ENCODE measurements around the gene PTGFRN. TPM values are rescaled to one million over a fixed set of nuclear protein-coding genes. Genes with fewer than 3 reads are reported as not detected.

The PTGFRN gene
- polyA plus RNA-seq, 3 donors from 2014 or later: 0.17 TPM; not detected in 2

DNA sequence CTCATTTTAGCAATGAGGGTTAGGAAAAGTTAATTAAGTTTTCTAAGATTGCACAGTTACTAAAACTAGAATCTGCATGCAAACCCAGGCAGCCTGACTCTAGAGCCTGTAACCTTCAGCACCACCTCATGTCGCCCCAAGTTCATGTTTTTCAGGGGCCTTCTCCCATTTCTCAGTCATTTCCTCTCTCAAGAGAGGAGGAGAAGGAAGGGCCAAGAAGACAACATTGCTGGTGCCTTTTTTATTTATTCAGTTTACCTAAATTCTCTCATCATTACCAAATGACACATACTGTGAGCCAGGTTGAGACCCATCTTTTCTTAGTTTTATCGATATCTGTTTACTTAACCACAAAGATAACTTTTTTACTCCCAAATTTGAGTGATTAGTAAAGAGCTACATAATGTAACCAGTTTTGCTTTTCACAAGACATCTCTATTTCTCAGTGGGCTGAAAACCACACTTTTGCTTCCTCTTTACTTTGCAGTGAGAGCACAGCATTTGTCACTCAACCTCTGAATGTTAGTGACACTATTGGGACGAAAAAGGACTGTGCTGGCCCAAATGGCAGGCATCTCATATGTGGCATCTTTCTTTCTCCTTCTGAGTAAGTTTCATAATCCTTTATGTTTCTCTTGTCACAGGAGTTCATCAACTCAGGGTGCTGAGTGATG is 91.7 kb downstream of the PTGFRN start, which contains the start of gene CD101:
CD101 (plus strand) TSS at position 507 of the 674 bp plus-strand sequence; CDS start at position 565, 58 bp downstream.
- peak within 1 kb of the TSS in 1 of 5 donors; percentile 15 for H3K4me3 Mint-ChIP-seq
- no peak for DNase-seq
- H3K36me3 Mint-ChIP-seq: no peaks in the 10 kb centered on the region
- H3K9me3 Mint-ChIP-seq: peaks cover 0 to 2% (median 0%) of the 10 kb centered on the region in 6 donors
- peaks cover 11 to 18% of the 10 kb centered on the region in 2 donors for H3K4me1 Mint-ChIP-seq
- H3K27me3 Mint-ChIP-seq (ENCODE audit: low read depth in 3 of 3): peaks cover 0 to 4% (median 3%) of the 10 kb centered on the region in 3 donors
- H3K27ac Mint-ChIP-seq: peak within 1 kb of the TSS; percentile 0 to 70 (median 48)

GRCh38 chr1:117003223-117003875 is 93.6 kb downstream of the PTGFRN start:
- H3K36me3 Mint-ChIP-seq: no peaks in the 10 kb centered on the region
- H3K4me3 Mint-ChIP-seq: peak overlapping the region in 1 of 5 donors; percentile 5
- peaks cover 0 to 5% (median 5%) of the 10 kb centered on the region in 3 donors for H3K27me3 Mint-ChIP-seq (ENCODE audit: low read depth in 3 of 3)
- DNase-seq: no peak
- H3K4me1 Mint-ChIP-seq: peaks cover 11 to 18% of the 10 kb centered on the region in 2 donors
- peaks cover 0 to 2% (median 0%) of the 10 kb centered on the region in 6 donors for H3K9me3 Mint-ChIP-seq
- H3K27ac Mint-ChIP-seq: no peak overlapping the region

DNA sequence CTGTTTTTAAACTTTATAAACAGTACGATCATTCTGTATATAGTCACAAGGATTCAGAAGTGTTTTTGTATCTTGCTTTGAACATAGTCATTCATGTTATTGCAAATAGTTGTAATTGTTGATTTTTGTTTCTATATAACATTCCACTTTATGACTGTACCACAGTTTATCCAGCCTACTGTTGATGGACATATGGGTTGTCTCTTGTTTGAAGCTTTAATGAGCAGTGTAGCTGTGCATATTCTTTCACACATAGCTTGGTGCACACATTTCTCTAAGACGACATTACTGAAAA is 98.0 kb downstream of the PTGFRN start:
- no peak overlapping the region for H3K27ac Mint-ChIP-seq

GRCh38 chr1:117008656-117009055 is 98.9 kb downstream of the PTGFRN start:
- H3K4me1 Mint-ChIP-seq: peaks cover 0 to 7% of the 10 kb centered on the region in 2 donors
- no peaks in the 10 kb centered on the region for H3K9me3 Mint-ChIP-seq
- H3K27ac Mint-ChIP-seq: no peak overlapping the region
- H3K36me3 Mint-ChIP-seq: no peaks in the 10 kb centered on the region
- no peak for DNase-seq
- no peak overlapping the region for H3K4me3 Mint-ChIP-seq
- H3K27me3 Mint-ChIP-seq (ENCODE audit: low read depth in 3 of 3): peaks cover 0 to 9% (median 5%) of the 10 kb centered on the region in 3 donors

More for the DNA sequence above, 98.0 kb downstream of the PTGFRN start:
- Mint-ChIP-seq H3K27me3 (ENCODE audit: low read depth in 3 of 3) (peaks cover 0 to 9% (median 5%) of the 10 kb centered on the region in 3 donors), H3K4me1 (peaks cover 0 to 7% of the 10 kb centered on the region in 2 donors), H3K4me3 (no peak overlapping the region), H3K9me3 (peaks cover 0 to 2% (median 0%) of the 10 kb centered on the region in 6 donors), H3K36me3 (no peaks in the 10 kb centered on the region)
- no peak for DNase-seq

- H3K4me1 Mint-ChIP-seq: peaks cover 0 to 7% of the 10 kb centered on the region in 2 donors
- H3K36me3 Mint-ChIP-seq: no peaks in the 10 kb centered on the region
- no peaks in the 10 kb centered on the region for H3K9me3 Mint-ChIP-seq
- peaks cover 0 to 9% (median 5%) of the 10 kb centered on the region in 3 donors for H3K27me3 Mint-ChIP-seq (ENCODE audit: low read depth in 3 of 3)
- H3K4me3 Mint-ChIP-seq: no peak overlapping the region
- H3K27ac Mint-ChIP-seq: no peak overlapping the region
- no peak for DNase-seq
Observed at GRCh38 chr1:117009132-117009531, 99.4 kb downstream of the PTGFRN start.

DNA sequence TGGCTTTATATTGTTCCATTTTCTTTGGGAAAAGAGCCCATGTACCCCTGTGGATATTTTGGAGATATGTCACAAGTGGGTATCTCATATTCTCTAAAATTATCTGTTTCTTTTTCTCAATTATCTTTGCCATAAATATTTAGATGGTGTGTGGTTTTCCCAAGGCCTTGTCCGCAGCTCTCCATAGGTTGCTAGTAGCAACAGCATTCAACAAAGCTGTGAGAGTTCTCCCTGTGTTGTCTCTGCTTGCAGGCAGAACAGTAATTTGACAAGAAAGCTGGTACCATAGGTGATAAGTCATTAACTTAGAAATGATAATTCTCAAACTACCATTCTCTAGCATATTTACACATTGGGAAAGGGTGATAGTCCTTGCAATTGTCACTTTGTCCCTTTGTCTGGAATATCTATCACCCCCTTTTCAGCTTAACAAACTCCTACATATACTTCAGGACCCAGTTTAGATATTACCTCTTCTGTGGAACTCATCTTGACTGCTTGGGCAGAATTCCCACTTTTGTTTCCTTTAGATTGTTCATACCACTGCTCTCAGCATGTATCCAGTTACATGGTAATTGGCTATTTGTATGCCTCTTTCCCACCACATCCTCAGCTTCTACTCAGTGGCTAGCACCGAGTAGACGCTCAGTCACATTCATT is 100.7 kb downstream of the PTGFRN start:
- H3K9me3 Mint-ChIP-seq: no peaks in the 10 kb centered on the region
- H3K27ac Mint-ChIP-seq: no peak overlapping the region
- peaks cover 0 to 7% of the 10 kb centered on the region in 2 donors for H3K4me1 Mint-ChIP-seq
- no peaks in the 10 kb centered on the region for H3K36me3 Mint-ChIP-seq
- peaks cover 0 to 7% (median 2%) of the 10 kb centered on the region in 3 donors for H3K27me3 Mint-ChIP-seq (ENCODE audit: low read depth in 3 of 3)
- no peak for DNase-seq
- H3K4me3 Mint-ChIP-seq: no peak overlapping the region

DNA sequence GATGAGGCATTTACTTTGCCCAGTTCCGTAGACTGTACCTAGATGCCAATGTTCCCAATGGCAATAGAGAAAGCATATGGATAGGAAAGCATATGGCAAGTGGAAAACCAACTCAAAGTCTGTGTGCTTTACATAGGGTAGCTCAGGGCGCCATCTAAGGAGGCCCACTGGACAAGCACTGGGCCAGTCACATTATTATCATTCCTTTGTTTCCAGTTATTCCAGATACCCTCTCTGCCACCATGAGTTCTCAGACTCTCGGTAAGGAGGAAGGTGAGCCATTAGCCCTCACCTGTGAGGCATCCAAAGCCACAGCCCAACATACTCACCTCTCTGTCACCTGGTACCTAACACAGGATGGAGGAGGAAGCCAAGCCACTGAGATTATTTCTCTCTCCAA is 101.6 kb downstream of the PTGFRN start:
- H3K4me1 Mint-ChIP-seq: peaks cover 0 to 7% of the 10 kb centered on the region in 2 donors
- no peaks in the 10 kb centered on the region for H3K9me3 Mint-ChIP-seq
- no peaks in the 10 kb centered on the region for H3K36me3 Mint-ChIP-seq

GRCh38 chr1:117013309-117013858 is 103.7 kb downstream of the PTGFRN start:
- no peak for DNase-seq
- Mint-ChIP-seq H3K27me3 (ENCODE audit: low read depth in 3 of 3) (peaks cover 0 to 7% (median 3%) of the 10 kb centered on the region in 3 donors), H3K9me3 (no peaks in the 10 kb centered on the region), H3K36me3 (no peaks in the 10 kb centered on the region), H3K4me3 (no peak overlapping the region), H3K27ac (no peak overlapping the region), H3K4me1 (peaks cover 0 to 7% of the 10 kb centered on the region in 2 donors)

More for the DNA sequence above, 101.6 kb downstream of the PTGFRN start:
- no peak overlapping the region for H3K4me3 Mint-ChIP-seq
- no peak for DNase-seq
- no peak overlapping the region for H3K27ac Mint-ChIP-seq
- peaks cover 0 to 5% (median 4%) of the 10 kb centered on the region in 3 donors for H3K27me3 Mint-ChIP-seq (ENCODE audit: low read depth in 3 of 3)

GRCh38 chr1:117014209-117014608 is 104.5 kb downstream of the PTGFRN start:
- no peaks in the 10 kb centered on the region for H3K36me3 Mint-ChIP-seq
- H3K4me3 Mint-ChIP-seq: no peak overlapping the region
- no peak overlapping the region for H3K27ac Mint-ChIP-seq
- peaks cover 0 to 2% of the 10 kb centered on the region in 2 donors for H3K4me1 Mint-ChIP-seq
- no peak for DNase-seq
- H3K27me3 Mint-ChIP-seq (ENCODE audit: low read depth in 3 of 3): peaks cover 0 to 4% (median 3%) of the 10 kb centered on the region in 3 donors
- no peaks in the 10 kb centered on the region for H3K9me3 Mint-ChIP-seq

DNA sequence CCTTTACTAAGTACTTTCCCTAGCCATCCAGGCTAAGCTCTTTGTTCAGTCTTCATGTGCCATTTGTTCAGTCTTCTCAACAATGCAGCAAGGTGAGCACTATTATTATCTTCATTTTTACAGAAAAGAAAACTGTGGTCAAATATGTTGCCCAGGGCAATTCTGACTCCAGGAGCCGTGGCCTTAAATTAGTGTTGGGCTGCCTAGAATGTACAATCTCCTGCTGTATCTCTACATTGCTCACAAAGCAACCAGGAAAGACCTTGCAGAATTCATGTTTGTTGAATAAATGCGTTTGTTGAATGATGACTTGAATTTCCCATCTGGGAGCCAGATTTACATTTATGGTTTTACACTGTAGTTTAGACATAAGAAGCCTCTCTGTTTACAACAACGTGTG is 106.0 kb downstream of the PTGFRN start:
- no peak for DNase-seq
- no peak overlapping the region for H3K4me3 Mint-ChIP-seq
- H3K36me3 Mint-ChIP-seq: no peaks in the 10 kb centered on the region
- H3K4me1 Mint-ChIP-seq: no peaks in the 10 kb centered on the region
- H3K9me3 Mint-ChIP-seq: no peaks in the 10 kb centered on the region
- peaks cover 0 to 4% (median 4%) of the 10 kb centered on the region in 3 donors for H3K27me3 Mint-ChIP-seq (ENCODE audit: low read depth in 3 of 3)
- no peak overlapping the region for H3K27ac Mint-ChIP-seq

GRCh38 chr1:117017062-117017461 is 107.3 kb downstream of the PTGFRN start:
- Mint-ChIP-seq H3K27ac (no peak overlapping the region), H3K9me3 (no peaks in the 10 kb centered on the region), H3K4me1 (no peaks in the 10 kb centered on the region), H3K27me3 (ENCODE audit: low read depth in 3 of 3) (peaks cover 0 to 6% (median 4%) of the 10 kb centered on the region in 3 donors), H3K36me3 (no peaks in the 10 kb centered on the region), H3K4me3 (no peak overlapping the region)
- no peak for DNase-seq

DNA sequence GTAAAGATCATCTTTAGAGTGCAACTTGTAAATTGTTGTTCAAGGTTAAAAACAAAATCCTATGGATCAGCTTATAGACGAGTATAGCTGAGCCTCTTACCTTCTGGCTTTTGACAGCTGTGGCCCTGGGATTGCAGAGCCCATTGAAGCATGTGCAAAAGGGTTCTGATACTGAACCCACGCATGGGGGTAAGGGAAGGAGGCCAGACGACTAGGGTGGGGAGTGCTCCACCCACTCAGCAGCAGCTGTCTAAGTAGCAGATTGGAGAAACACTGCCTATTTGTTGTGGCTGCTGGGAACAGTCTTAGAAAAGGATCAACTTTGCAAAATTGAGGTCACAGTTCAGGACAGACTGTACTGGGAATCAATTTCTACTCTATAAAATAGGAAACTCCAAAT is 107.9 kb downstream of the PTGFRN start:
- H3K4me3 Mint-ChIP-seq: no peak overlapping the region
- H3K9me3 Mint-ChIP-seq: no peaks in the 10 kb centered on the region
- peaks cover 0 to 6% (median 4%) of the 10 kb centered on the region in 3 donors for H3K27me3 Mint-ChIP-seq (ENCODE audit: low read depth in 3 of 3)
- H3K4me1 Mint-ChIP-seq: no peaks in the 10 kb centered on the region
- no peak overlapping the region for H3K27ac Mint-ChIP-seq
- DNase-seq: no peak
- H3K36me3 Mint-ChIP-seq: no peaks in the 10 kb centered on the region

GRCh38 chr1:117020526-117021156 is 110.9 kb downstream of the PTGFRN start:
- Mint-ChIP-seq H3K4me3 (no peak overlapping the region), H3K9me3 (no peaks in the 10 kb centered on the region), H3K4me1 (no peaks in the 10 kb centered on the region), H3K27ac (no peak overlapping the region), H3K27me3 (ENCODE audit: low read depth in 3 of 3) (peaks cover 0 to 7% (median 5%) of the 10 kb centered on the region in 3 donors), H3K36me3 (peaks cover 0 to 3% (median 0%) of the 10 kb centered on the region in 3 donors)
- no peak for DNase-seq

Data from immature natural killer cell (primary cell).